Measurements from ENCODE around the gene ESPN.
A peak's percentile ranks its signal among the peaks of the same experiment; 100 is the strongest.

ESPN gene

DNA sequence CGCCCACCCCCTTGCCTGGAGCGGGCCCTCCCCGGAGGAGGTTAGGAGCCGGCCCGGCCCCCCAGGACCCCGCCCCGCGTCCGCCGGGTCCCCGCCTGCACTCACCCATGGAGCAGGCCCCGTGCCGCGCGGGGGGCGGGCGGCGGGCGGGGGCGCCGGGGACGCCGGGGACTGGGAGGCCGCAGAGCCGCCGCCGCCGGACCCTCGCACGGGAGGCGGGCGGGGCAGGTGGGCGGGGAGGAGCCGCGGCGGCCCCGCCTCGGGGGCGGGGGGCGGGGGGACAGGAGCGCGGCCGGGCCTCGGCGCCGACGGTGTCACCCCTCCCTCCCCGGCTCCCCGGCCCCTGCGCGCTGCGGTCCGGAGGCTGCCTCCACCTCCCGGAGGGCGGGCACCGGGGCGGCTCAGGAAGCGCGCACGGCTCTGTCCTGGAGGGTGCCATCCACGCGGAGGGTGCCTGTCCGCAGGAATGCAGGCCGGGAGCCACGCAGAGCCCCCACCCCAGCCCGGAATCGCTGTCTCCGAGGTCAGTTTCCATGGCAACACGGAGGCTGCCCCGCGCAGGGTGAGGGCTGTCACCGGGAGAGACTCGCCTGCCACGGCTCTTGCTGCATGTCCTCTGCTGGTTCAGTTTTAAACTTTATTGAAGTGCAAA, 72.8 kb downstream of the ESPN start:
- peak overlapping the region; percentile 70 for H3K4me3 ChIP-seq (ENCODE audit: low read length)
- H3K27me3 ChIP-seq (ENCODE audit: insufficient read depth, low read length), result peaks cover 29% of the 10 kb centered on the region
- H3K36me3 ChIP-seq (ENCODE audit: insufficient read depth, low read length), result no peaks in the 10 kb centered on the region
- no peaks in the 10 kb centered on the region for H3K9me3 ChIP-seq (ENCODE audit: insufficient read depth, low read depth, low read length)
- peaks cover 14% of the 10 kb centered on the region; the same call in 1 of the 2 replicates for H3K4me1 ChIP-seq (ENCODE audit: insufficient read depth, low read length)
- no peak overlapping the region for H3K27ac ChIP-seq (ENCODE audit: low read depth, low read length)
- no peak overlapping the region for H3K9ac ChIP-seq (ENCODE audit: low read depth, low read length)
- WGBS, result under 1% methylated on average over 74 of the region's 74 CpGs

DNA sequence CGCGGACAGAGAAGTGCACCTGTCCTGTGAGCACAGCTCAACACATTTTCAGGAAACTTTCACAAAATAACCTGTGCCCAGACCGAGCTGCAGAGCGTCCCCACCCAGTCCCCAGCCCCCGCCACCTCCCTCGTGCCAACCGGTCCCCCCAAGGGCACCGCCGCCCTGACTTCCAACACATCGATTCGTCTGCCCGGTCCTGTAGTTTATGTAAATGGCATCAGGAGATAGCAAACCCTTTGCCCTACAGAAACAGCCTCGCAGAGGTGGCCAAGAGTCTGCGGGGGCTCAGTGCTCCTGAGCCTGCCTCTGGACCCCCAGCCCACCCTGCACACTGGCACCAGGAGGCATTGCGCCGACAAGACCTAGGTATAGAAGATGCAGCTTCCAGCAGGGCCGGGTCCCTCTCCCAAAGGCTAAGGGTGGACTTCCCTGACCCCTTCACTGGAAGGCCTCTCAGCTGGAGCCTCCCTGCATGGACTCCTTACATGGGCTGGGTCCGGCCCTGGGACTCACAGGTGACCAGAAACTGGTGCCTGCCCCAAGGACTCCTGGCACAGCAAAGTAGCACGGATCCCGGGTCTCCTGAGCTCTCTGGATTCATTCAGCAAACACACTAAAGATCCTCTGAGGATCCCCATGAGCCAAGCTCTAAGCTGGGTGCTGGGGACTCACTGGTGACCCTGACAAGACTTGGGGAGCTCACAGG, 73.4 kb downstream of the ESPN start:
- no peak overlapping the region for H3K9ac ChIP-seq (ENCODE audit: low read depth, low read length)
- H3K27me3 ChIP-seq (ENCODE audit: insufficient read depth, low read length), result peaks cover 29% of the 10 kb centered on the region
- peaks cover 14% of the 10 kb centered on the region; the same call in 1 of the 2 replicates for H3K4me1 ChIP-seq (ENCODE audit: insufficient read depth, low read length)
- H3K4me3 ChIP-seq (ENCODE audit: low read length), result peak overlapping the region; percentile 70
- no peak overlapping the region for H3K27ac ChIP-seq (ENCODE audit: low read depth, low read length)
- H3K9me3 ChIP-seq (ENCODE audit: insufficient read depth, low read depth, low read length), result no peaks in the 10 kb centered on the region
- WGBS, result 49% methylated on average over 18 of the region's 20 CpGs
- H3K36me3 ChIP-seq (ENCODE audit: insufficient read depth, low read length), result no peaks in the 10 kb centered on the region

DNA sequence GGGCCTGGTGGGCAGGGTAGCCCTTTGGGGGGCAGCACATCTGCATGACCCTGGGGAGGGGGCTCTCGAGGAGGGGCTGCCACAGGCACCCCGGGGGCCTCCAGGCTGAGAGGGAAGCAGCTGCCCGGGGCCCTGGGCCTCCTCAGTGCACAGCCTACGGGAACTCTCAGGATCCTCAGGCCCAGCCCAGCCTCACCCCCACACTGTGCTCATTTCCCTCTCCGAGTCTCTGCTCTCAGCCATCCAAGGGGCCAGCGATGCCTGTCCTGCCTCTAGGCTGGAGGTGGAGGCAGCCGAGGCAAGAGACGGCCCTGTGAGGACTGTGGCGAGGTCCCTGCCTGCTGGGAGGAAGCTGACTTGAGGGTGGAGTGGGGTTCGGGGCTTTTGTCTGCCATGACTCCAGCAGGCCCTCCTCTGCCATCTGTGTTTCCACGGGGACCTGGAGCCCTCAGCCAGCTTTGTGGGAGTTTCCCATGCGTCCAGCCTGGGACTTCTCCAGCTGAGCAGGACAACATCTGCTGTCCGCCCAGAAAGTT, 74.1 kb downstream of the ESPN start:
- no peak overlapping the region for H3K27ac ChIP-seq (ENCODE audit: low read depth, low read length)
- no peak overlapping the region for H3K4me3 ChIP-seq (ENCODE audit: low read length)
- 84% methylated on average over 13 of the region's 13 CpGs for WGBS
- no peak overlapping the region for H3K9ac ChIP-seq (ENCODE audit: low read depth, low read length)
- H3K4me1 ChIP-seq (ENCODE audit: insufficient read depth, low read length), result peaks cover 14% of the 10 kb centered on the region; the same call in 1 of the 2 replicates
- H3K36me3 ChIP-seq (ENCODE audit: insufficient read depth, low read length), result no peaks in the 10 kb centered on the region
- H3K9me3 ChIP-seq (ENCODE audit: insufficient read depth, low read depth, low read length), result no peaks in the 10 kb centered on the region
- H3K27me3 ChIP-seq (ENCODE audit: insufficient read depth, low read length), result peaks cover 29% of the 10 kb centered on the region

DNA sequence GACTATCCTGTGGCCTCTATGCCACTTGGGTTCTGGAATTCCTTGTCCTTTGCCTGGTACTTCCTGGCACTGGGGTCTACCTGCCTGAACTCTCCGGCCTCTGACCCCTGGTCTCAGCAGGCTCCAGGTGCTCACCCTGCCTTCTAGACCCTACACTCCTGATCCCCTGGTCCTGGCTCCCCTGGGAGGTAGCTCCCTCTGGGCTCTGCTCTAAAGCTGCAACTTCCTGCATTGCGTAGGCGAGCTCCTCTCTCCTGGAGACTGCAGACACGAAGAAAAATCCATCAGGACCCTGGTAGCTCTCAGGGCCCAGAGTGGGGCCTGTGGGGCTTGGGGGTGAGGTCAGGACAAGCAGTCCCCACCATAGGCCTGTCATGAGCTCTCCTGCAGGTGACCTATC, 74.7 kb downstream of the ESPN start:
- no peaks in the 10 kb centered on the region for H3K36me3 ChIP-seq (ENCODE audit: insufficient read depth, low read length)
- no peaks in the 10 kb centered on the region for H3K9me3 ChIP-seq (ENCODE audit: insufficient read depth, low read depth, low read length)
- H3K4me3 ChIP-seq (ENCODE audit: low read length), result no peak overlapping the region
- peaks cover 14% of the 10 kb centered on the region; the same call in 1 of the 2 replicates for H3K4me1 ChIP-seq (ENCODE audit: insufficient read depth, low read length)
- H3K27ac ChIP-seq (ENCODE audit: low read depth, low read length), result no peak overlapping the region
- H3K9ac ChIP-seq (ENCODE audit: low read depth, low read length), result no peak overlapping the region
- H3K27me3 ChIP-seq (ENCODE audit: insufficient read depth, low read length), result peaks cover 29% of the 10 kb centered on the region
- WGBS, result 81% methylated on average over 4 of the region's 4 CpGs

DNA sequence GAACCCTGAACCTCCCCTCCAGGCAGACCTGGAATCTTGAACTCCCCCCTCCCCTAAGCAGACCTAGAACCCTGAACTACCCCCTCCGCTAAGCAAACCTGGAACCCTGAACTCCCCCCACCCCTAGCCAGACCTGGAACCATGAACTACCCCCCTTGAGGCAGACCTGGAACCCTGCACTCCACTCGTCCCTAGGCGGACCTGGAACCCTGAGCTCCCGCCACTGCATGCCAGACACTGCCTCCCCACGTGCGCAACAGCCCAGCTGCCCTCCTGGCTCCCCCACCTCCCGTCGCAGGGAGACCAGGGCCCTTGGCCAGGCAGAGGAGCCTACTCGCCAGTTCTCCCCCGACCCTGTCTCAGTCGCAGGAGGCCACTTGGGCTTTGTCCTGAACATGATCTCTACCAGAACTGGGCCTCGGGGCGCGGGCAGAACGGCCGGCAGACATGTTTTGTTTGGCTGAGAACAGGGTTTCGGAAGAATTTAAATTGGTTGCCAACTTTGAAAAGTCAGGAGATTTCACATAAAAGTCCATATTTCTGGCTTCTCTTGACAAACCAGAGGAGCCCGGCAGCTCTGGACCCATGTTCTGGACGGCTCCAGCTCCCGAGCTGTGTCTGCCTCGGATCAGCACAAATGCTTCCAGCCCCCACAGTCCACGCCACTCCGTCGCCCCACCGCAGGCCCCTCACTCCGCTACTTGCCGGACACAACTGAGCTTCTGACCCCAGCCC, 76.1 kb downstream of the ESPN start:
- no peak overlapping the region for H3K4me3 ChIP-seq (ENCODE audit: low read length)
- WGBS, result 90% methylated on average over 27 of the region's 27 CpGs
- no peak overlapping the region for H3K9ac ChIP-seq (ENCODE audit: low read depth, low read length)
- H3K4me1 ChIP-seq (ENCODE audit: insufficient read depth, low read length), result peaks cover 10% of the 10 kb centered on the region; the same call in 1 of the 2 replicates
- H3K27me3 ChIP-seq (ENCODE audit: insufficient read depth, low read length), result peaks cover 26% of the 10 kb centered on the region
- no peaks in the 10 kb centered on the region for H3K36me3 ChIP-seq (ENCODE audit: insufficient read depth, low read length)
- no peaks in the 10 kb centered on the region for H3K9me3 ChIP-seq (ENCODE audit: insufficient read depth, low read depth, low read length)
- H3K27ac ChIP-seq (ENCODE audit: low read depth, low read length), result no peak overlapping the region

DNA sequence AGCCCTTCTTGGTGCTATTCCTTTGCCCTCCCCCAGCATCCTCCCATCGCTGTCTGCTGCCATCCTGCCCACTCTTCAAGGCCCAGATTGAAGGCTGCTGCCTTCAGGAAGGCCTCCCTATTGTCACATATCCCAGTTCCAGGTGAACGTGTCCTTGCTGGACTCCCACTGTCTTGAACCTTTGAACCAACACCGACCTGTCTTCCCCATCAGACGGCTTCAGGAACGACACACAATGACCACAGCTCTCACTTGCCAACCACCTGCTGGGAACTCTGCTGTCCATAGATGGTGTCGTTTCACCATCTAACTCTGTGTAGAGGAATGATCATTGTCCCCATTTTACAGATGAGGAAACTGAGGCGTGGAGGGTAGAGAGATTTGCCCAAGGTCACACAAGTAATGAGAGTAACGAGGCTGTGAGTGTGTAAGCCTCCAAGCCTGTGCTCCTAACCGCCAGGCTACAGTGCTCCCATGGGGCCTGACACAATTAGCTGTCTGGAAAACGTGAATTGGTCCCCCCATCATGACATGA, 76.8 kb downstream of the ESPN start:
- H3K27me3 ChIP-seq (ENCODE audit: insufficient read depth, low read length), result peaks cover 19% of the 10 kb centered on the region
- H3K4me3 ChIP-seq (ENCODE audit: low read length), result no peak overlapping the region
- H3K9me3 ChIP-seq (ENCODE audit: insufficient read depth, low read depth, low read length), result no peaks in the 10 kb centered on the region
- no peak overlapping the region for H3K27ac ChIP-seq (ENCODE audit: low read depth, low read length)
- 87% methylated on average over 10 of the region's 10 CpGs for WGBS
- no peak overlapping the region for H3K9ac ChIP-seq (ENCODE audit: low read depth, low read length)
- no peaks in the 10 kb centered on the region for H3K36me3 ChIP-seq (ENCODE audit: insufficient read depth, low read length)
- H3K4me1 ChIP-seq (ENCODE audit: insufficient read depth, low read length), result 0 out of 2 replicates have a peak, but pooled peaks cover 5% of the 10 kb centered on the region

DNA sequence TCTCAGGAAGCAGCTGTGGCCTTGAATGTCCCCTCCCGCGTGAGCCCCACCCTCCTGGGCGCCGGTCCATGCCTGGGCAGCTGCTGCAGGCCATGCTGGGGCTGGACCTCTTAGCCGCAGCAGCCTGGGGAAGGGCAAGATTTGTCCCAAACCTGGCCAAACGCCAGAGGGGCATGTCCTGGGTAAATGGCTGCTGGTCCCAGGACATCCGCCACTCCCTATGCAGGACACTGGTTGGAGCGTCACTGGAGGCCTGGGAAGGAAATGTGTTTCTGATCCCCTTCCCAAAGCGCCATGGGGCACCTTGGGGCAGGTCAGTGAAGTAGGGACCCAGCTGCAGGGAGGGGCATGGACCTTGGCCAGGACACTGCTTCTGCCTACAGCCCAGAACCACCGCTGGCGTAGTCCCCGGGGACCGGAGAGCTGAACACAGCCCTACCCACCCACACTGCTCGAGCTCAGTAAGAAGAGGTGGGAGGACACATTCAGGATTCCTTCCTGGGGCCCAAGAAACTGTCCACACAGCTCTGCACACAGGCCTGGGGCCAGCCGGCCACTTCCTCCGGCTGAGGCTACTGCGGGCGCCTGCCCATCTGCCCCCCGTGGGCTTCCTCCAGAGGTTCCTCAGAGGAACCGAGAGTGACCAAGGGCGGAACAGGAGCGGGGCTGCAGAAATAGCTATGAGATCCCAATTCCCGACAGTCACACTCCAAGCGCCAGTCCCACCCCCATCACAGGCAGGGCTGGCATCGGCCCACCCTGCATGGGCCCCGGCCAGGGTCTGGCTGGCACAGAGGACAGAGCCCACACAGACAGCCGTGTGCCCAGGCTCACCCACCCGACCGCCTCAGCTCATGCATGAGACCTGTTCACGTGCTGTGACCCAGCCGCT, 77.7 kb downstream of the ESPN start:
- Histone ChIP-seq H3K27ac (ENCODE audit: low read depth, low read length) (no peak overlapping the region), H3K9me3 (ENCODE audit: insufficient read depth, low read depth, low read length) (no peaks in the 10 kb centered on the region), H3K9ac (ENCODE audit: low read depth, low read length) (no peak overlapping the region), H3K4me3 (ENCODE audit: low read length) (no peak overlapping the region), H3K27me3 (ENCODE audit: insufficient read depth, low read length) (peaks cover 13% of the 10 kb centered on the region), H3K36me3 (ENCODE audit: insufficient read depth, low read length) (no peaks in the 10 kb centered on the region), H3K4me1 (ENCODE audit: insufficient read depth, low read length) (no peaks in the 10 kb centered on the region)
- 94% methylated on average over 31 of the region's 31 CpGs for WGBS

DNA sequence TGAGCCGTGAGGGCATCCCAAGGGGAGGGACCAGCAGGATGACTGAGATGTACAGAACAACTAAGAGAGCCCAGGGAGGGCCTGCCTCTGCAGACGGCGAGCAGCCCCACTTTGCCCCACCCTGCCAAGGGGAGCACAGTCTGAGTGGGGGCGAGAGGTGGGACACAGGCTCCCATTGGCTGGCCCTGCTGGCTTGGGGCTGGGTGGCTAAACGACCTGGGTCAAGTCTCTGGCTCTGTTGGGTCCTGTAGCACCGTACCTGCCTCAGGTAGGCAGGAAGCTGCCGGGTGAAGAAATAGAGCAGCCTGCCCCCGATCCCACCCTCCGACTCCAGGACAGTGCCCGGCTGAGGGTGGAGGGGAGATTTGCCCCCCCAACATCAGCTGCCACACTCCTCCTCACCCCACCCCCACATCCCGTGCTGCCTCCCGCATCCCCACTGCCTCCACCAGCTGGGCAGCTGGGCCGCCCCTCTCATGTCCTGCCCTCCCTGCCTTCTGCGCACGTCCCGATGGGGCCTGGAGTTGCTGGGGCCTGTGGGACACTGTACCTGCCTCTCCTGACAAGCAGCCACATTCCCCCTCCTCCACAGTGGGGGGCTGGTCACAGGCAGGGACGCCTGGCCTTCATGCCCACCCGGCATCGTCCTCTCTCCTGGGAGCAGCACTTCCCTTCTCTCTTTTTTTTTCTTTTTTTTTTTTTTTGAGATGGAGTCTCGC, 79.5 kb downstream of the ESPN start:
- H3K4me3 ChIP-seq (ENCODE audit: low read length), result no peak overlapping the region
- 89% methylated on average over 20 of the region's 20 CpGs for WGBS
- no peaks in the 10 kb centered on the region for H3K4me1 ChIP-seq (ENCODE audit: insufficient read depth, low read length)

DNA sequence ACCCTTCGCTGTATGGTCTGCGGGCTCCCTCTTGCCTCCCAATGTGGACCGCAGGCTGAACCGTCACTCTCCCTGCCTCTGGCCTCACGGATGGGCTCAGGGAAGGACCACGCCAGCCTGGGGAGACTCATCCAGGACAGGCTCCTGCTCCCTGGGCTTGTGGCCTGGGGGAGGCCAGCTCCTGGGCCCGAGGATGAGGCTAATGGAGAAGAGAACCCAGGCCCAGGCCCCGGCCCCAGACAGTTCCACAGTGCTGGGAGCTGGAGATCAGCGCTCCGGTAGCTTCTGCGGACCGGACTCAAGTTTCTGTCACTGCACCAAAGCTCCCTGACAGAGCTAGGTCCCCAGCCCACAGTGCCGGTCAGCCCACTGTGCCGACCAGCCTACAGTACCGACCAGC, 80.3 kb downstream of the ESPN start:
- WGBS, result 88% methylated on average over 15 of the region's 15 CpGs
- no peak overlapping the region for H3K27ac ChIP-seq (ENCODE audit: low read depth, low read length)
- no peaks in the 10 kb centered on the region for H3K27me3 ChIP-seq (ENCODE audit: insufficient read depth, low read length)
- H3K36me3 ChIP-seq (ENCODE audit: insufficient read depth, low read length), result no peaks in the 10 kb centered on the region
- no peaks in the 10 kb centered on the region for H3K9me3 ChIP-seq (ENCODE audit: insufficient read depth, low read depth, low read length)
- no peak overlapping the region for H3K4me3 ChIP-seq (ENCODE audit: low read length)
- no peak overlapping the region for H3K9ac ChIP-seq (ENCODE audit: low read depth, low read length)
- H3K4me1 ChIP-seq (ENCODE audit: insufficient read depth, low read length), result no peaks in the 10 kb centered on the region

More for the DNA sequence above, 79.5 kb downstream of the ESPN start:
- no peak overlapping the region for H3K9ac ChIP-seq (ENCODE audit: low read depth, low read length)
- H3K36me3 ChIP-seq (ENCODE audit: insufficient read depth, low read length), result no peaks in the 10 kb centered on the region
- no peak overlapping the region for H3K27ac ChIP-seq (ENCODE audit: low read depth, low read length)
- no peaks in the 10 kb centered on the region for H3K27me3 ChIP-seq (ENCODE audit: insufficient read depth, low read length)
- H3K9me3 ChIP-seq (ENCODE audit: insufficient read depth, low read depth, low read length), result no peaks in the 10 kb centered on the region

All from HUES64 (cell line).